ENCODE measurements around the gene TIAM1. TPM values are rescaled to one million over a fixed set of nuclear protein-coding genes. Genes with fewer than 3 reads are reported as not detected.

Gene TIAM1
- total and polyA plus RNA-seq, 2 of the 8 experiments (the other 6 are each of a cell fraction or from before 2014, with no cell fraction given) = 10.1 to 30.7 TPM

- no peak overlapping the region for H3K14ac ChIP-seq (ENCODE audit: insufficient read length)
- H3K4me3 ChIP-seq (ENCODE audit: extremely low read depth in 1 of 4, insufficient read depth in 2 of 4, low read depth in 3 of 4, low read length in 4 of 4) = no peak overlapping the region
- POLR2A ChIA-PET (ENCODE audit: partially characterized antibody) = interaction anchor here (1.0 to 1.3 kb wide), 2 partner anchors 36 to 364 kb away, joined by 3 to 4 read pairs; no protein-coding TSS in a partner anchor
- H2BK12ac ChIP-seq (ENCODE audit: low read depth, low read length) = no peak overlapping the region
- no peak overlapping the region for H3K18ac ChIP-seq (ENCODE audit: extremely low read depth, low read length)
- no peak overlapping the region for H4K91ac ChIP-seq (replicated peaks; ENCODE audit: insufficient read length, low read length)
- H3K23ac ChIP-seq (ENCODE audit: insufficient read length) = no peak overlapping the region
- no peak overlapping the region for H2AK5ac ChIP-seq (ENCODE audit: low read depth, low read length)
- no peak overlapping the region for H3K27ac ChIP-seq (ENCODE audit: low read depth, low read length)
- no peak overlapping the region for H4K8ac ChIP-seq (ENCODE audit: extremely low read depth, insufficient read depth, low read length)
- 80 to 100% methylated on average over 2 to 5 of the region's 5 CpGs for WGBS, 2 experiments (ENCODE audit: extremely low coverage in 1 of 2, insufficient coverage in 1 of 2, insufficient read length in 1 of 2, insufficient replicate concordance in 2 of 2, low coverage in 1 of 2, low lambda C conversion rate in 2 of 2, missing lambda C conversion rate in 1 of 2)
- H3K4me1 ChIP-seq (replicated peaks in 1 of 4; ENCODE audit: control insufficient read depth in 3 of 4, insufficient read depth in 4 of 4, low read length in 3 of 4) = peaks cover 0 to 6% (median 3%) of the 10 kb centered on the region in 4 experiments; a peak in 3 of 7 replicates
- H3K79me2 ChIP-seq (ENCODE audit: control insufficient read depth in 1 of 2, insufficient read depth in 2 of 2, low read length in 2 of 2) = no peaks in the 10 kb centered on the region
- TF ChIP-seq EP300 (IDR thresholded peaks at IDR 0.05; ENCODE audit: borderline replicate concordance in 1 of 2, low read depth in 2 of 2, low read length in 2 of 2) (no peak), HDAC2 (IDR thresholded peaks at IDR 0.05; ENCODE audit: borderline replicate concordance in 1 of 2, low read depth in 2 of 2, low read length in 2 of 2) (no peak), CEBPB (IDR thresholded peaks at IDR 0.05; ENCODE audit: low read depth, low read length) (no peak)
- no peaks in the 10 kb centered on the region for H3K23me2 ChIP-seq (ENCODE audit: low read depth, low read length)
- no peaks in the 10 kb centered on the region for H3K79me1 ChIP-seq (ENCODE audit: low read depth, low read length)
- H3K4ac ChIP-seq (replicated peaks; ENCODE audit: insufficient read length, low read depth, low read length) = no peak overlapping the region
- no peaks in the 10 kb centered on the region for H3K27me3 ChIP-seq (replicated peaks in 1 of 4; ENCODE audit: control insufficient read depth in 3 of 4, extremely low read depth in 1 of 4, insufficient read depth in 3 of 4, low read length in 3 of 4)
- H2BK15ac ChIP-seq (ENCODE audit: low read length) = no peak overlapping the region
- H3K9me3 ChIP-seq (ENCODE audit: insufficient read depth in 2 of 2, low read depth in 1 of 2, low read length in 1 of 2) = no peaks in the 10 kb centered on the region
- H2BK120ac ChIP-seq (replicated peaks; ENCODE audit: low read depth, low read length) = no peak overlapping the region
- no peak overlapping the region for H4K5ac ChIP-seq (ENCODE audit: insufficient read length, low read depth, low read length)
- no peak overlapping the region for H3K9ac ChIP-seq (replicated peaks in 1 of 4; ENCODE audit: extremely low read depth in 1 of 4, low read depth in 3 of 4, low read length in 3 of 4)
- no peak overlapping the region for H3K56ac ChIP-seq (replicated peaks; ENCODE audit: insufficient read length, low read depth, low read length)
- CTCF ChIA-PET (ENCODE audit: partially characterized antibody) = interaction anchor here (0.6 to 4.1 kb wide), 4 partner anchors 14 to 403 kb away, joined by 3 to 16 read pairs (median 4); no protein-coding TSS in a partner anchor
- no peak overlapping the region for H2BK5ac ChIP-seq (ENCODE audit: low read depth, low read length)
- H3K36me3 ChIP-seq (ENCODE audit: control insufficient read depth in 2 of 4, insufficient read depth in 4 of 4, low read length in 3 of 4) = peaks cover 0 to 4% (median 0%) of the 10 kb centered on the region in 4 experiments; a peak in 2 of 8 replicates
- FAIRE-seq (no peak), DNase-seq (ENCODE audit: low read depth in 1 of 2, low spot score in 2 of 2) (no peak)
- H4K20me1 ChIP-seq (replicated peaks in 1 of 2; ENCODE audit: control insufficient read depth in 1 of 2, insufficient read depth in 2 of 2, low read length in 2 of 2) = no peaks in the 10 kb centered on the region
- H2BK20ac ChIP-seq (ENCODE audit: low read length) = no peak overlapping the region
- H3K4me2 ChIP-seq (ENCODE audit: insufficient read depth in 1 of 2, low read depth in 2 of 2, low read length in 2 of 2) = no peak overlapping the region
- H2AFZ ChIP-seq (ENCODE audit: low read length) = no peak overlapping the region
Observed at GRCh38 chr21:31195334-31196015, 148.6 kb downstream of the TIAM1 start.
